GM21825 (cell line): ENCODE data around the gene SSH3.
"Not testable (repeated sequence)": the region's sequence is repeated elsewhere in the genome, so short reads cannot be mapped to it uniquely, and the experiment has no call there.

Source experiments
- ATAC-seq: cut with Tn5 transposase; IDR thresholded peaks from one replicate; pipeline ENCODE4 v1.9.1; 2021; ENCODE audit warnings: mild to moderate bottlenecking, moderate library complexity; ENCODE audit not compliant: unreplicated experiment

The SSH3 gene

GRCh38 chr11:67308031-67308866 is 4.9 kb downstream of the SSH3 start:
- ATAC-seq, result no peak

GRCh38 chr11:67309166-67309565 is 5.8 kb downstream of the SSH3 start:
- no peak for ATAC-seq

- ATAC-seq, result no peak
These were observed 6.3 kb downstream of the SSH3 start for GRCh38 chr11:67309661-67310061.

GRCh38 chr11:67310246-67311050 is 7.1 kb downstream of the SSH3 start:
- no peak for ATAC-seq

- no peak for ATAC-seq
These were observed 7.8 kb downstream of the SSH3 start for GRCh38 chr11:67311051-67311555.

- no peak for ATAC-seq
These were observed 8.3 kb downstream of the SSH3 start for GRCh38 chr11:67311556-67312082.

GRCh38 chr11:67312187-67313021 is 9.1 kb downstream of the SSH3 start:
- no peak for ATAC-seq

- ATAC-seq, result no peak
These were observed 10.0 kb downstream of the SSH3 start for GRCh38 chr11:67313125-67313890.

- no peak for ATAC-seq
These were observed 10.9 kb downstream of the SSH3 start for GRCh38 chr11:67314218-67314617.

GRCh38 chr11:67315325-67315909 is 12.1 kb downstream of the SSH3 start:
- ATAC-seq, result no peak

- ATAC-seq, result no peak
These were observed 13.5 kb downstream of the SSH3 start for GRCh38 chr11:67316882-67317204.

GRCh38 chr11:67317205-67317887 is 14.0 kb downstream of the SSH3 start:
- ATAC-seq, result peak; percentile 71

GRCh38 chr11:67317888-67318555 is 14.7 kb downstream of the SSH3 start:
- ATAC-seq, result peak; percentile 8

GRCh38 chr11:67318876-67319275 is 15.5 kb downstream of the SSH3 start:
- not testable (repeated sequence) for ATAC-seq

- ATAC-seq, result no peak
These were observed 16.7 kb downstream of the SSH3 start for GRCh38 chr11:67320011-67320410.

GRCh38 chr11:67320691-67321090 is 17.4 kb downstream of the SSH3 start:
- ATAC-seq, result no peak

- no peak for ATAC-seq
These were observed 18.1 kb downstream of the SSH3 start for GRCh38 chr11:67321313-67321871.

- no peak for ATAC-seq
These were observed 18.7 kb downstream of the SSH3 start for GRCh38 chr11:67322049-67322448.
